HG03060 (cell line): ENCODE data around the gene TMEM107.

Experiments used
- ATAC-seq: cut with Tn5 transposase; IDR thresholded peaks from one replicate; pipeline ENCODE4 v1.9.1; 2021; ENCODE audit warnings: low read depth, moderate number of reproducible peaks; ENCODE audit not compliant: unreplicated experiment

The TMEM107 gene

GRCh38 chr17:8151641-8152111, 24.5 kb downstream of the TMEM107 start:
- no peak for ATAC-seq

- ATAC-seq: no peak
Measured at GRCh38 chr17:8151120-8151640, 25.0 kb downstream of the TMEM107 start.

GRCh38 chr17:8150194-8151119, 25.7 kb downstream of the TMEM107 start:
- ATAC-seq: no peak

- ATAC-seq: no peak
Measured at GRCh38 chr17:8149419-8150193, 26.6 kb downstream of the TMEM107 start.

GRCh38 chr17:8148560-8148959, 27.6 kb downstream of the TMEM107 start:
- no peak for ATAC-seq

GRCh38 chr17:8147805-8148404, 28.3 kb downstream of the TMEM107 start:
- no peak for ATAC-seq

GRCh38 chr17:8147141-8147804, 28.9 kb downstream of the TMEM107 start:
- no peak for ATAC-seq

GRCh38 chr17:8146381-8147140, 29.6 kb downstream of the TMEM107 start:
- ATAC-seq: no peak

- ATAC-seq: no peak
Measured at GRCh38 chr17:8145811-8146210, 30.4 kb downstream of the TMEM107 start.

- no peak for ATAC-seq
Measured at GRCh38 chr17:8144401-8145231, 31.6 kb downstream of the TMEM107 start.

- ATAC-seq: no peak
Measured at GRCh38 chr17:8143581-8144400, 32.4 kb downstream of the TMEM107 start.

GRCh38 chr17:8142887-8143580, 33.1 kb downstream of the TMEM107 start:
- ATAC-seq: no peak

- no peak for ATAC-seq
Measured at GRCh38 chr17:8142158-8142886, 33.9 kb downstream of the TMEM107 start.

- no peak for ATAC-seq
Measured at GRCh38 chr17:8141741-8142140, 34.4 kb downstream of the TMEM107 start.

GRCh38 chr17:8141045-8141444, 35.1 kb downstream of the TMEM107 start:
- no peak for ATAC-seq
